Measurements from ENCODE around the gene GOLGA1. TPM values are rescaled to one million over a fixed set of nuclear protein-coding genes. Genes with fewer than 3 reads are reported as not detected.

The GOLGA1 gene
- total RNA-seq, 1 experiment from 2014 or later, result 18.9 TPM

- Histone ChIP-seq H3K9me3 (no peaks in the 10 kb centered on the region), H3K4me3 (ENCODE audit: low read depth, low read length) (no peak overlapping the region), H3K27me3 (replicated peaks; ENCODE audit: control insufficient read depth, insufficient read depth, low read length) (no peaks in the 10 kb centered on the region), H3K4me1 (no peaks in the 10 kb centered on the region; the same call in 1 of the 2 replicates), H3K36me3 (ENCODE audit: control insufficient read depth, insufficient read depth, low read length) (no peaks in the 10 kb centered on the region)
- DNase-seq, result no peak
- CTCF ChIA-PET, result no interaction called here
- Mint-ChIP-seq H3K4me3 (ENCODE audit: unreplicated experiment) (no peak overlapping the region), H3K36me3 (ENCODE audit: insufficient read depth, unreplicated experiment) (no peaks in the 10 kb centered on the region), H3K27ac (ENCODE audit: unreplicated experiment) (no peak overlapping the region), H3K4me1 (ENCODE audit: low read depth, unreplicated experiment) (no peaks in the 10 kb centered on the region), H3K9me3 (ENCODE audit: unreplicated experiment) (no peaks in the 10 kb centered on the region), H3K27me3 (ENCODE audit: insufficient read depth, unreplicated experiment) (no peaks in the 10 kb centered on the region)
- TF ChIP-seq CTCF (IDR thresholded peaks at IDR 0.05; ENCODE audit: insufficient read depth in 1 of 2, low read depth in 1 of 2, low read length in 1 of 2, severe bottlenecking in 1 of 2, unreplicated experiment in 1 of 2), result no peak
- POLR2A ChIA-PET, result no interaction called here
- BruUV-seq (replicated peaks), result no TSS peak
- intact Hi-C loops (cut with micrococcal nuclease; ENCODE audit: unreplicated experiment), result no loop called here
Measured at GRCh38 chr9:124947727-124948391, 7.0 kb upstream of the GOLGA1 start.

- intact Hi-C loops (cut with micrococcal nuclease; ENCODE audit: unreplicated experiment), result no loop called here
- POLR2A ChIA-PET, result no interaction called here
- H3K27me3 Mint-ChIP-seq (ENCODE audit: insufficient read depth, unreplicated experiment), result no peaks in the 10 kb centered on the region
- no TSS peak for BruUV-seq (replicated peaks)
- H3K4me3 Mint-ChIP-seq (ENCODE audit: unreplicated experiment), result no peak overlapping the region
- DNase-seq, result no peak
- peaks cover 8% of the 10 kb centered on the region for H3K36me3 Mint-ChIP-seq (ENCODE audit: insufficient read depth, unreplicated experiment)
- no peak for TF ChIP-seq CTCF (IDR thresholded peaks at IDR 0.05; ENCODE audit: insufficient read depth in 1 of 2, low read depth in 1 of 2, low read length in 1 of 2, severe bottlenecking in 1 of 2, unreplicated experiment in 1 of 2)
- no peaks in the 10 kb centered on the region for H3K4me1 Mint-ChIP-seq (ENCODE audit: low read depth, unreplicated experiment)
- Histone ChIP-seq H3K9me3 (no peaks in the 10 kb centered on the region), H3K4me1 (no peaks in the 10 kb centered on the region; the same call in 1 of the 2 replicates), H3K36me3 (ENCODE audit: control insufficient read depth, insufficient read depth, low read length) (no peaks in the 10 kb centered on the region), H3K27me3 (replicated peaks; ENCODE audit: control insufficient read depth, insufficient read depth, low read length) (no peaks in the 10 kb centered on the region), H3K4me3 (ENCODE audit: low read depth, low read length) (no peak overlapping the region)
- no peak overlapping the region for H3K27ac Mint-ChIP-seq (ENCODE audit: unreplicated experiment)
- H3K9me3 Mint-ChIP-seq (ENCODE audit: unreplicated experiment), result no peaks in the 10 kb centered on the region
- CTCF ChIA-PET, result no interaction called here
Measured at GRCh38 chr9:124946167-124946566, 5.3 kb upstream of the GOLGA1 start.

GRCh38 chr9:124941679-124942561 is 1.0 kb upstream of the GOLGA1 start:
- Mint-ChIP-seq H3K27ac (ENCODE audit: unreplicated experiment) (peak overlapping the region; percentile 95), H3K4me3 (ENCODE audit: unreplicated experiment) (peak overlapping the region; percentile 95), H3K4me1 (ENCODE audit: low read depth, unreplicated experiment) (no peaks in the 10 kb centered on the region), H3K9me3 (ENCODE audit: unreplicated experiment) (no peaks in the 10 kb centered on the region), H3K36me3 (ENCODE audit: insufficient read depth, unreplicated experiment) (peaks cover 22% of the 10 kb centered on the region), H3K27me3 (ENCODE audit: insufficient read depth, unreplicated experiment) (no peaks in the 10 kb centered on the region)
- DNase-seq, result peak; percentile 27 to 44
- Histone ChIP-seq H3K27me3 (replicated peaks; ENCODE audit: control insufficient read depth, insufficient read depth, low read length) (no peaks in the 10 kb centered on the region), H3K4me1 (peaks cover 5% of the 10 kb centered on the region; the same call in 1 of the 2 replicates), H3K9me3 (no peaks in the 10 kb centered on the region), H3K36me3 (ENCODE audit: control insufficient read depth, insufficient read depth, low read length) (no peaks in the 10 kb centered on the region), H3K4me3 (ENCODE audit: low read depth, low read length) (peak overlapping the region; percentile 64)
- POLR2A ChIA-PET, result interaction anchor here (0.6 to 1.0 kb wide), 2 partner anchors 40 to 299 kb away, joined by 3 to 4 read pairs; partner anchors contain the start of gene HSPA5
- TF ChIP-seq CTCF (IDR thresholded peaks at IDR 0.05; ENCODE audit: insufficient read depth in 1 of 2, low read depth in 1 of 2, low read length in 1 of 2, severe bottlenecking in 1 of 2, unreplicated experiment in 1 of 2), result peak in 1 of 2 experiments; percentile 24
- BruUV-seq (replicated peaks), result no TSS peak
- CTCF ChIA-PET, result no interaction called here
- intact Hi-C loops (cut with micrococcal nuclease; ENCODE audit: unreplicated experiment), result loop anchor here (2.0 to 5.0 kb wide), 2 partner anchors 73 to 170 kb away; partner anchors contain the start of gene NR6A1

All from Caco-2 (cell line).